Naive thymus-derived CD8-positive, alpha-beta T cell (primary cell): ENCODE data around the gene RTN4RL2. TPM values are rescaled to one million over a fixed set of nuclear protein-coding genes. Genes with fewer than 3 reads are reported as not detected.

Experiments used
- ATAC-seq, 2 donors: fragments of 150-1000 bp; cut with Tn5 transposase in 1 of 2; sonication (Bioruptor Pico), chemical (Tn5 transposase) in 1 of 2; 1 replicate in 1 of 2; 2 replicates in 1 of 2; pipeline ENCODE4 v1.10.0; 2021; ENCODE audit warnings: mild to moderate bottlenecking in 2 of 2, moderate library complexity in 2 of 2
- POLR2A ChIA-PET: fragments of 350-600 bp; sonication (Branson Sonifier 250); formaldehyde crosslinking; loops from one replicate; lab custom pipeline; 2021; ENCODE audit warnings: antibody characterized with exemption; lab: Charles Lee
- DNase-seq, 10 donors: peaks; one replicate each; pipeline versions ENCODE4 v3.0.0 to v3.0.0-alpha.2; 2020 to 2022
- H3K27ac Mint-ChIP-seq, 10 donors: one replicate each; pipeline ENCODE4 v1.8.0; 2020 to 2022; ENCODE audit warnings: mild to moderate bottlenecking in 10 of 10, mixed read lengths in 10 of 10, moderate library complexity in 4 of 10, inconsistent platforms in 1 of 10
- H3K27me3 Mint-ChIP-seq, 5 donors: one replicate each; pipeline ENCODE4 v1.8.0; 2021 to 2022; ENCODE audit warnings: mixed read lengths in 5 of 5
- H3K36me3 Mint-ChIP-seq, 3 donors: one replicate each; pipeline ENCODE4 v1.8.0; 2020 to 2022; ENCODE audit warnings: mixed read lengths in 3 of 3, mild to moderate bottlenecking in 2 of 3, inconsistent platforms in 1 of 3
- H3K4me1 Mint-ChIP-seq, 4 donors: one replicate each; pipeline ENCODE4 v1.8.0; 2021 to 2022; ENCODE audit warnings: mixed read lengths in 4 of 4
- H3K4me3 Mint-ChIP-seq, 10 donors: one replicate each; pipeline ENCODE4 v1.8.0; 2020 to 2022; ENCODE audit warnings: mild to moderate bottlenecking in 10 of 10, mixed read lengths in 10 of 10, moderate library complexity in 6 of 10, inconsistent platforms in 1 of 10
- H3K9me3 Mint-ChIP-seq, 9 donors: one replicate each; pipeline ENCODE4 v1.8.0; 2020 to 2022; ENCODE audit warnings: mixed read lengths in 9 of 9, mild to moderate bottlenecking in 3 of 9, inconsistent platforms in 1 of 9, moderate library complexity in 1 of 9
- polyA plus RNA-seq, 3 donors: library from polyadenylated mRNA; unstranded; fragments of 300-500 nt; fragmentation: Illumina TruSeq; gene quantifications; one replicate each; pipeline ENCODE4 v1.2.3, GENCODE V29; 2021
- total RNA-seq, 8 experiments: library from RNA in 2 of 8; stranded (reverse) in 2 of 8; gene quantifications; one replicate each; pipeline ENCODE4 v1.2.3 and lab custom pipeline; 2021 to 2026

RTN4RL2 gene
- total and polyA plus RNA-seq, 5 experiments from 2014 or later: 0.09 to 0.21 TPM; not detected in 3

DNA sequence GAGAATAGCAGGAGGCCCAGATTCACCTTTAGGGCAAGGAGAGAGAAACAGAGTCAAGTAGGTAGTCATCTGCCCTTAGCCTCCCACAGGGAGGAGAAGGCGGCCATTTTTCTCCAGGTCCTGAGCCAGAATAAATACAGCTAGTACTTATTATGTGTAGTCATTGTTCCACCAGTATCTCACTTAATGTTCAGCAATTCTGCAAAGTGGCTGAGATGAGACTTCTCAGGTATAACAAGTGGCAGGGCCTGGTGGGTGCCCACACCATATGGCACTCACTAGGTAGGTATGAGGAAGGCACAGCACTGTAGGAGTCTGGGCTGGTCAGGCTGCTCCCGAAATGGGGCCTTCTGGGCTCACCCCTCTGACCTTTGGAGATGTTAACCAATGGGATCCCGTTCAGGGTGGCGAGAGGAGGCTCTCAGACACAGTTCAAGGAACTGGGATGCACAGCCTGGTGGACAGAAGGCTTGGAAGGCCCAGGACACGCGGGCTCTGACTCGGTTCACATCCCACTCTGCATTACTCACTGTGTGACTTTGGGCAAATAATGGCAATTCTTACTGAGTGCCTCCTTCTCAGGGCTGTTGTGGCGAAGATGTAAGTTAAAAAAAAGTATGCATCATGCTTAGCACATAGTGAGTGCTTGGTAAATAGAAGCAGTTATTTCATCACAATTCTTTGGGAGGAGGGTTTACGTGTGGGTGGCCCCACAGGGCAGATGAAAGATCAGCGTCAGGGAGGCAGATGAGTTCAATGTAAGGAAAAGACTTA, 25.1 kb downstream of the RTN4RL2 start:
- H3K27ac Mint-ChIP-seq: no peak overlapping the region
- peaks cover 23 to 60% (median 48%) of the 10 kb centered on the region in 3 donors for H3K36me3 Mint-ChIP-seq
- ATAC-seq: no peak
- peaks cover 8 to 40% (median 25%) of the 10 kb centered on the region in 5 donors for H3K27me3 Mint-ChIP-seq
- no peaks in the 10 kb centered on the region for H3K9me3 Mint-ChIP-seq
- DNase-seq: peak in 1 of 10 donors; percentile 15
- POLR2A ChIA-PET: no interaction called here
- no peak overlapping the region for H3K4me3 Mint-ChIP-seq
- H3K4me1 Mint-ChIP-seq: peaks cover 0 to 24% (median 8%) of the 10 kb centered on the region in 4 donors

DNA sequence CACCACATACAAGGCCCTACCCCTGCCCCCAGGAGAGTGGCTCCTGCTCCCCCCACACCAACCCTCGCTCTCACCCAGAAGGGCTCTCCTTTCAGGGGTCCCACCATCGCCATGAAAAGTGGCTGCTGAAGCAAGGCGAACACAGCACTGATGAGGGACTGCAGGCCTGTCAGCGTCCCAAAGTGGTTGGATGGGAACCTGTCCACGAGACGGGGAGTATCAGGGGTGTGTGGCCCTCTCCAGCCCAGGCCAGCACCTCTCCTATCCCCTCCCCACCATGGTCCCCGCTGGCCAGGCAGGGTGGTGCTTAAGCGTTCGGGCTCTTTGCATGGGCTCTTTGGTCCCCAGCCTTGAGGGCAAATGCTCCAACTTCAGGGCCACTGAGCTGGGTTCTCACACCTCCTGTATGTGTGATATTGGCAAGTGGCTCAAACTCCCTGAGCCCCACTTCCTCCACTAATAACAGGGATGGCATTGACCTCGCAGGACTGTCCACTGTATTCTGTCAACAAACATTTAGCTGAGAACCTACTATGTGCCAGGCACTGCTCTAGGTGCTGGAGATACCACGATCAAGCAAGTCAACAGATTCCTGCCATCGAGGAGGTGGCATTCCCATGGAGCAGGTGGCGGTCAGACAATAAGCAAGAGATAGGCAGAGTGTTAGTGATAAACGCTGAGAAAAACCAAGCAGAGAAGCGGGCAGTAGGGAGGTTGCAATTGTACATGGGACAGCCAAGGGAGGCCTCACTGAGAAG, 26.9 kb downstream of the RTN4RL2 start:
- no peak overlapping the region for H3K4me3 Mint-ChIP-seq

DNA sequence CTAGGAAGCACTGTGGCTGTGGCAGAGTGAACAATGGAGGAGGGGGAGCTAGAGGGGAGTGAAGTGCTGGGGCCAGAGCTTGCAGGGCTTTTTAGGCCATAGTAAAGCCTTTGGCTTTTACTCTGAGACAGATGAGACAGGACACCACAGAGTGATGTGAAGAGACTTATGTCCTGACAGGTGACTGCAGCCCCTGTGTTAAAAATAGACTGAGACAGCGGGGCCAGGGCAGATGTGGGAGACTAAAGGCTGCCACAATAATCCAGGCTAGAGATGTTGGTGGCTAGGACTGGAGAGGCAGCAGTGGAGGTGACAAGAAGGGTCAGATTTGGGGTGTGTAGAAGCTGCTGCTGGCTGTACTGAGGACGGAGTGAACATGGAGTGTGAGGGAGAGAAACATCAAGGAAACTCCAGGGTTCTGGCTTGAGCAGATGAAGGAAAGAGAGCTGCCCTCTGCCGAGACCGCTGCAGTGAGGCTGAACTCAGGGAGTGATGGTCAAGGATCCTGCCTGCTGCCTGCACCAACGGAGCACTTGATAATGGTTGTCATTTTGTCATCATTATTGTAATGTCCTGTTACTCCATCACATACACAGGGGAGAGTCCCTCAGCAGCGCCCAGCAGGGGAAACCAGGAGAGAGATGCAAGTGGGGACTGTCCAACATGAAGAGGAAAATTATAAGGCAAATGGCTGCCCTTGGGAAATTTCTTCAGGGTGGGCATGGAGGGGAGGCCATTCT, 27.8 kb downstream of the RTN4RL2 start:
- POLR2A ChIA-PET: no interaction called here
- ATAC-seq: no peak
- Mint-ChIP-seq H3K27ac (no peak overlapping the region), H3K36me3 (peaks cover 23 to 69% (median 55%) of the 10 kb centered on the region in 3 donors), H3K4me3 (no peak overlapping the region), H3K9me3 (no peaks in the 10 kb centered on the region), H3K27me3 (peaks cover 8 to 40% (median 25%) of the 10 kb centered on the region in 5 donors), H3K4me1 (peaks cover 0 to 17% (median 3%) of the 10 kb centered on the region in 4 donors)
- no peak for DNase-seq

More for the DNA sequence above, 26.9 kb downstream of the RTN4RL2 start:
- peaks cover 23 to 69% (median 55%) of the 10 kb centered on the region in 3 donors for H3K36me3 Mint-ChIP-seq
- DNase-seq (no peak), ATAC-seq (no peak)
- H3K9me3 Mint-ChIP-seq: no peaks in the 10 kb centered on the region
- peaks cover 0 to 18% (median 3%) of the 10 kb centered on the region in 4 donors for H3K4me1 Mint-ChIP-seq
- H3K27ac Mint-ChIP-seq: no peak overlapping the region
- peaks cover 8 to 40% (median 25%) of the 10 kb centered on the region in 5 donors for H3K27me3 Mint-ChIP-seq
- POLR2A ChIA-PET: no interaction called here

DNA sequence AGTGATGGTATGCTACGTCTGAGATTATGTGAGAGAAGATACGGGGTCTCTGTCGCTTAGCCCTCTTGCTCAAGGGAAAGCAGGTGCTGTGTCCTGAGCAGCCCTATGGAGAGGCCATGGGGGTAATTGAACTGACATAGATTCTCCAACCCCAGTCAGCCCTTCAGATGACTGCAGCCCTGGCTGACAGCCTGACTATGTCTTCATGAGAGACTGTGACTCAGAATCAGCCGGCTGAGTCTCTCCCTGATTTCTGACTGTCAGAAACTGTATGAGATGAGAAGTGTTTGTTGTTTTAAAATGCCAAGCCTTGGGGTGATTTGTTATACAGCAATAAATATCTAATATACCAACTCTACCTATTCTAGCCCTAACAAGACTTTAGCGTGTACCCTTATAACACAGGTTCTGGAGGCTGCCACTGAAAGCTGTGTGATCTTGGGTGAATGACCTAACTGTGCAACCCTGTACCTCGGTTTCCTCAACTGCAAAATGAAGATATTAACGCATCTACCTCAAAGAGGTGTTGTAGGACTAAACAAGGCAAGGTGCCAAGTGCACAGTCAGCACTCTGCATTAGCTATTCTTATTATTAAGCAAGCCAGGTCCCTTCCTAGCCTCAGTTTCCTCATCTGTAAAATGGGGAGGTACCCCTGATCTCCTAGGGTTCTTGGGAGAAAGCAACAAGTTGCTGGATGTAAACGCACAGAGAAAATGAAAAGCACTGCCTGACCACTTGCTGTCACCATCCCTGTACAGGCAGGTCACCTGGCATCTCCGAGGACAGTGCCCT, 30.3 kb downstream of the RTN4RL2 start:
- H3K27ac Mint-ChIP-seq: no peak overlapping the region
- POLR2A ChIA-PET: interaction anchor here (1.0 kb wide), 1 partner anchor 40 kb away, joined by 5 read pairs; the partner anchor contains the start of gene TIMM10
- peaks cover 0 to 5% (median 0%) of the 10 kb centered on the region in 4 donors for H3K4me1 Mint-ChIP-seq
- peaks cover 21 to 54% (median 41%) of the 10 kb centered on the region in 3 donors for H3K36me3 Mint-ChIP-seq
- no peak overlapping the region for H3K4me3 Mint-ChIP-seq
- DNase-seq (no peak), ATAC-seq (no peak)
- peaks cover 4 to 27% (median 17%) of the 10 kb centered on the region in 5 donors for H3K27me3 Mint-ChIP-seq
- no peaks in the 10 kb centered on the region for H3K9me3 Mint-ChIP-seq

DNA sequence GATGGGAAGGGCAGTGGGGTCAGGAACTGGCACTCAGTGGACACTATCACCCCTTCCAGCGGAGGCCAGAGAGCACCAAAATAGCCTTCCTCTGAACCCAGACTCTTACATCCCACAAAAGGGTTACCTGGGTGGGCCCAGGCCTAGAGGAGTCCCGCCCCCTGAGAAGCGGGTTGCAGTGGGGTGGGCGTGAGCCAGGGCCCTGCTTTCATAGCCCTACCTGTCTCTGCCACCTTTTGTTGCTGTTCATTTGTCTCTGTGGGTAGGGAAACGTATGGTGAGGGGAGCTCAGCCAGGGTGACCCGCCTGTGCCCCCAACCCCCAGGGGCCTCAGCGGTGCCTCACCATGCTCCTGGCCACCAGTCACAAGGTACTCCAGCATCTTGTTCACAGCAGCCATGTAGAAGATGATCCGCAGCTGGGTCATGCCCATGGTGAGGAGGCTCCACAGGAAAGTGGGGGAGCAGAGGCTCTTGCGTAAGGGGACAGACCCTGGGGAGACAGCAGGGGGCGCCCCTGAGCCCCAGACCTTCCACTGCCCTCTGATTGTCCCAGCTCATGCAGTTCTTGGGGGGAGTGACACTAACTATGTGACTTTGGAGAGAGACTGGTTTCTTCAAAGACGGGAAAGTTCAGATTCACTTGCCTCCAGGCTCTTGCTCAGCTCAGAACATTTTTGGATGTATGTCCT, 31.2 kb downstream of the RTN4RL2 start:
- peaks cover 18 to 52% (median 37%) of the 10 kb centered on the region in 3 donors for H3K36me3 Mint-ChIP-seq
- no peak overlapping the region for H3K4me3 Mint-ChIP-seq
- H3K27ac Mint-ChIP-seq: no peak overlapping the region
- no peaks in the 10 kb centered on the region for H3K9me3 Mint-ChIP-seq
- H3K27me3 Mint-ChIP-seq: peaks cover 4 to 23% (median 17%) of the 10 kb centered on the region in 5 donors
- POLR2A ChIA-PET: interaction anchor here (0.6 to 1.0 kb wide), 2 partner anchors 32 to 39 kb away, joined by 3 to 5 read pairs; partner anchors contain the start of gene TIMM10
- ATAC-seq (peak; percentile 40 to 59), DNase-seq (peak in 7 of 10 donors; percentile 31 to 68 (median 41))
- peaks cover 0 to 5% (median 0%) of the 10 kb centered on the region in 4 donors for H3K4me1 Mint-ChIP-seq

DNA sequence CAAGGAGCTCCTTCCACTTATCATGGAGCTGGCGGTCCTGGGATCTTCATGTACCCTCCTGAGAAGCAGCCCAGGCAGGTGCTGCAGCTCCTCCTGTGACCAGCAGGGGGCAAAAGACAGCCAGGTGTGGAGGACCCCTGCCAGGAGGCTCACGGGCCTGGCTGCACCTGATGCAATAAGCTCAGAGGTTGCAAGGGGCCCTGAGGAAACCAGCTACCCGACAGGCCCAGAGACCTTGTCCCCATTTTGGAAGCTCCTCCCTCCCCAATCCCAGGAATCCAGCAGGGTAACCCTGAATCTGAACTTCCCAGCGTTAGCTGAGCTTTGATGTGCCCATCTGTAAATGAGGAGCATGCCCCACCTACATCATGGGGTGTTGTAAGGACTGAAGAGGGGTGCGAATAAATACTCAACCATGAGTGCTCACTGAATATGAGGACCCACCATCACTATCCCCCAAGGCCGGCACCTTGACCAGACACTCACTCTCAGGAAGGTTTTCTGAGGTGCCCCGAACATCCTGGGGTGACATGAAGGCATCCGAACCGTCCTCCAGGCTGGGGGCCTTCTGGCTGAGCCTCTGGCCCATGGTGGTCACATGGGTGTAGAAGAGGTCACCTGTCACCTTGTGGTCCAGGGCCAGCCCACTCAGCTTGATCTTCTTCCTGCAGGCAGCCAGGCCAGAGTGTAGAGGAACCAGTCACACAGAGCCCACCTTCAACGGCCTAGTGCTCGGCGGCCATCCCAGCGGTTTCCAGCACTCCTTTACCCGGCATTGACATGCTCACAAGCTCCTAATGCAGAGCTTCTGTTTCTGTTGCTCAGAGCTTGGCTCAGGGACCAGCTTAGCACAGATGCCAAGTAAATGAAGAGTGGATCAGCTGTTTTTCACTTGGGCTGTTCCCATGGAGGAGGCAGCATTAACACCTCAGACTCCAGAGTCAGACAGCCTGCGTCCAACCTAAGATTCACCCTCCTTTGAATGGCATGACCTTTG, 33.5 kb downstream of the RTN4RL2 start:
- peak; percentile 60 to 87 (median 74) for DNase-seq
- peaks cover 0 to under 1% (median 0%) of the 10 kb centered on the region in 4 donors for H3K4me1 Mint-ChIP-seq
- peaks cover 0 to 5% (median 2%) of the 10 kb centered on the region in 5 donors for H3K27me3 Mint-ChIP-seq
- no peaks in the 10 kb centered on the region for H3K9me3 Mint-ChIP-seq
- POLR2A ChIA-PET: interaction anchor here (0.6 to 2.5 kb wide), 6 partner anchors 13 to 45 kb away, joined by 3 to 39 read pairs (median 4); partner anchors contain the start of gene TIMM10
- peak overlapping the region in 1 of 10 donors; percentile 48 for H3K27ac Mint-ChIP-seq
- ATAC-seq: peak; percentile 95 to 99
- H3K4me3 Mint-ChIP-seq: no peak overlapping the region
- peaks cover 2 to 50% (median 19%) of the 10 kb centered on the region in 3 donors for H3K36me3 Mint-ChIP-seq

DNA sequence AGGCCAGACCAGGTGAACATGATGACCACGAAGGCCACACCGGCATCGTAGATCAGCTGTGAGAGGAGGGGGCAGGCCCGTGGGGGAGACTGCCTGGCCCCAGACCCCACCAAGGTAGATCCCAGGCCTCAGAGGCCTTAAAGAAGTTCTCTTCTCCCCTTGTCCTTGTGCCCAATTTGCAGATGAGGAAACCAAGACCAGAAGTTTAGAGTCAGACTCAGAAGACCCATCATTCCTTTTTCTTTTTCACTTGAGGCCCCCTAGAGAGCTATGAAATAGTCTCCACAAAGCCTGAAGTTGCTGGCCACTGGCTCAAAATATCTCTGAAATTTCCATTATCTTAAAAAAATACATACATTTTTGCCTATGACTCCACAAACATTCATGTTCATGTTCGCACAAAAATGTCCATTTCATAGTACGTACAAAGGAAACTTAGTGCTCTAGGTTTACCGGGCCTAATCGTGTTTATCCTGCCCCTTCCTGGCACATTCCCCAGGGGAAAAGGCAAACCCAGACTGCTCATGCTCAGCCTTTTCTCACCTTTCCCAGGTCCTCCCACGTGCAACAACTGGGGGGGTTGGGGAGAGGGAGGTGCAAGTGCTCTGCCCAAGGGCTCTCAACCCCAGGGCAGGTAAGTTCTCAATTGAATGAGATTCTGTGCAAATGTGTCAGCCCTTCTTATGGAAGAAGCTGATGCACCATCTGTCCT, 35.9 kb downstream of the RTN4RL2 start:
- H3K27me3 Mint-ChIP-seq: no peaks in the 10 kb centered on the region
- ATAC-seq (no peak), DNase-seq (peak in 1 of 10 donors; percentile 13)
- no peak overlapping the region for H3K4me3 Mint-ChIP-seq
- peaks cover 0 to 38% (median 7%) of the 10 kb centered on the region in 3 donors for H3K36me3 Mint-ChIP-seq
- H3K4me1 Mint-ChIP-seq: peaks cover 0 to 10% (median 6%) of the 10 kb centered on the region in 4 donors
- H3K27ac Mint-ChIP-seq: peak overlapping the region in 2 of 10 donors; percentile 43 to 57
- POLR2A ChIA-PET: no interaction called here
- no peaks in the 10 kb centered on the region for H3K9me3 Mint-ChIP-seq

DNA sequence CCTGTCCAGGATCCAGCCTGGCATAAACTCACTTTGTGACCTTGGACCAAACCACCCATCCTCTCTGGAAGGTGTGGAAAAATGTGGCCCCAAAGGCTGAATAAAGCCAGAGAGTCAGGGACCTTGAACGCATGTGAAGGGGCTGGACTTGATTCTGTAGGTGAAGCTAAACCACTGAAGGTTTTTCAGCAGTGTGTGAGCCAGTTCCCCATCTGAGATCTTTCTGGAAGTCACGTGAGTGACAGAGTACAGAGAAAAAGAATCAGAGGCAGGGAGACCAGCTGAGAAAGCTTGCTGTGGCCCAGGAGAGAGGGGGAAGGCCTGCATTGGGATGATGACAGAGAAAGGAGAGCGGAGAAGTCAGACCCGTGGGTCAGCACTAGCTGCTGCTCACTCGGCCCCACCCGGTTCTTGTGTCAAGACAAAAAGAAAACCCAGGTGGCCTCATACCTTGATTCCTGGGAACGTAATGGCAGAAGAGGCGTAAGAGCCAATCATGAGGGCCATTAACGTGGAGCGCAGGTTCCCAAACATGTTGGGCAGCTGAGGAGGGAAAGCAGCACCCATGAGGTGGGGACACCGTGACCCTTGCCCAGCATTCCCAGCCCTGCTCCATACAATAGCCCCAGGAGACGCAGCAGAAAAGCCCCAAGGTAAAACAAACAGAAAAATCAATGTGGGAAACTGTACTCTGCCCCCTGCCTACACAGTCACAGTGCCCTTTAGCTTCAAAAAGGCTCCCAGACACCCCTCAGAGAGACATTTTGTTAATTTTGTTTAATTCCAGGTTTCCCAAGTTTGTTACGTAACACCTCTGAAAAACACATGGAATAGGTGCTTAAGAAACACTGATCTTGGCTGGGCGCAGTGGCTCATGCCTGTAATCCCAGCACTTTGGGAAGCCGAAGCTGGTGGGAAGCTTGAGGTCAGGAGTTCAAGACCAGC, 37.2 kb downstream of the RTN4RL2 start:
- Mint-ChIP-seq H3K27ac (peak overlapping the region in 2 of 10 donors; percentile 34 to 43), H3K4me1 (peaks cover 0 to 10% (median 7%) of the 10 kb centered on the region in 4 donors), H3K36me3 (peaks cover 0 to 42% (median 7%) of the 10 kb centered on the region in 3 donors), H3K27me3 (no peaks in the 10 kb centered on the region), H3K4me3 (no peak overlapping the region), H3K9me3 (no peaks in the 10 kb centered on the region)
- no peak for ATAC-seq
- DNase-seq: peak in 1 of 10 donors; percentile 35
- POLR2A ChIA-PET: interaction anchor here (1.0 kb wide), 1 partner anchor 33 kb away, joined by 5 read pairs; the partner anchor contains the start of gene TIMM10

DNA sequence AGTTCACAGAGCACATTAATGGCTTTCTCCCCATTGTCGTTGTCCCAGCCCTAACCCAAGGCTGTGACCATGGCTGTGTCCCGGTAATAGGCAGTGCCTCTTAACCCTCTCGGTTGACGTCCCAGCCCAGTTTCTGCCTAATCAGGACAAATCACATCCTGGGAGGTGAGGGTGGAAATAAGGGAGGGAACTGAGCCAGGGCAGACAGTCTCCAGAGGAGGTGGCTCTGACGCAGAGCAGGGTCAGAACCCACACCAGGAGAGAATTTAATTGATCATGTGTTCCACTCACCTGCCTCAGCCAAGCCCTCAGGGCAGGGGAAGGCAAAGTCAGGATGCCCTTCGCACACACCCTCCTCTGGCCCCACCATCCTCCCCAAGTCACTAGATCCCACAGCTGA, 38.2 kb downstream of the RTN4RL2 start:
- POLR2A ChIA-PET: no interaction called here
- DNase-seq (peak in 1 of 10 donors; percentile 19), ATAC-seq (no peak)
- H3K4me1 Mint-ChIP-seq: peaks cover 0 to 10% (median 7%) of the 10 kb centered on the region in 4 donors
- H3K27ac Mint-ChIP-seq: no peak overlapping the region
- no peak overlapping the region for H3K4me3 Mint-ChIP-seq
- peaks cover 0 to 45% (median 7%) of the 10 kb centered on the region in 3 donors for H3K36me3 Mint-ChIP-seq
- no peaks in the 10 kb centered on the region for H3K9me3 Mint-ChIP-seq
- H3K27me3 Mint-ChIP-seq: no peaks in the 10 kb centered on the region
